ENCODE measurements around the gene CASP9. TPM values are rescaled to one million over a fixed set of nuclear protein-coding genes. Genes with fewer than 3 reads are reported as not detected.

CASP9 gene
- total and polyA plus RNA-seq, 2 of the 13 experiments (the other 11 are each of a cell fraction or from before 2014, with no cell fraction given), result 8.5 to 11.5 TPM

DNA sequence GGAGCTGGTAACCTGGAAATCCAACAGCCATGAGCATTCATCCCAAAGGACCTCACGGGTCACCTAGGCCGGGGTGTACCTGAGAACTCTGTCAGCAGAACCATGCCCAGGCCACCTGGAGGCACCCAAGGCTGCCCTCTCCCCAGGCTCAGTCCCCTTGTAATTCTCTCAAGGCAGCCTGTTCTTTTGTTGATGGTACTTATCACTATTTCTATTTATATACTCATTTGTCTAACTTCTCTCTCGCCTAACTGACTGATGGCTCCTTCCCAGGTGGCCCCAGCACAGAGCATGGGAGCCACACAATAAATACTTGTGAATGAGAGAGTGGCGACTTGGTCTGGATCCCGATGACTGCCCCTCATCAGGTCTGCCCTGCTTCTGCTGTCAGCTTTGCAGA is 16.7 kb downstream of the CASP9 start (continued):
- TF ChIP-seq, protein P1, sequence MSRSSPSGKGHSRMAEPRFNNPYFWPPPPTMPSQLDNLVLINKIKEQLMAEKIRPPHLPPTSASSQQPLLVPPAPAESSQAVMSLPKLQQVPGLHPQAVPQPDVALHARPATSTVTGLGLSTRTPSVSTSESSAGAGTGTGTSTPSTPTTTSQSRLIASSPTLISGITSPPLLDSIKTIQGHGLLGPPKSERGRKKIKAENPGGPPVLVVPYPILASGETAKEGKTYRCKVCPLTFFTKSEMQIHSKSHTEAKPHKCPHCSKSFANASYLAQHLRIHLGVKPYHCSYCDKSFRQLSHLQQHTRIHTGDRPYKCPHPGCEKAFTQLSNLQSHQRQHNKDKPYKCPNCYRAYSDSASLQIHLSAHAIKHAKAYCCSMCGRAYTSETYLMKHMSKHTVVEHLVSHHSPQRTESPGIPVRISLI (CRISPR knock-in tag; IDR thresholded peaks at IDR 0.05; ENCODE audit: borderline replicate concordance), result no peak
- no peak for TF ChIP-seq ZNF256 (CRISPR knock-in tag; conservative IDR thresholded peaks at IDR 0.05)
- no peak for TF ChIP-seq NFYC (CRISPR knock-in tag; IDR thresholded peaks at IDR 0.05)

GRCh38 chr1:15506831-15507230 is 17.2 kb downstream of the CASP9 start:
- 94% methylated on average over 17 of the region's 17 CpGs for WGBS (ENCODE audit: low lambda C conversion rate)
- Histone ChIP-seq H3K79me2 (ENCODE audit: insufficient read depth, low read length) (no peaks in the 10 kb centered on the region), H3K27me3 (ENCODE audit: control insufficient read depth in 1 of 2, insufficient read depth in 2 of 2, low read length in 2 of 2) (no peaks in the 10 kb centered on the region), H3K4me3 (replicated peaks in 1 of 3; ENCODE audit: insufficient read depth in 1 of 3, low read depth in 2 of 3, low read length in 3 of 3) (no peak overlapping the region), H3K4me1 (ENCODE audit: insufficient read depth, low read length) (no peaks in the 10 kb centered on the region), H3K36me3 (replicated peaks in 1 of 2; ENCODE audit: control insufficient read depth in 1 of 2, insufficient read depth in 2 of 2, low read length in 2 of 2) (peaks cover 2 to 17% of the 10 kb centered on the region in 2 experiments; a peak in 3 of 5 replicates), H3K9me3 (ENCODE audit: low read length) (no peaks in the 10 kb centered on the region), H3K27ac (ENCODE audit: extremely low read length, insufficient read depth, low read length) (no peak overlapping the region), H2AFZ (ENCODE audit: low read length) (no peak overlapping the region), H3K4me2 (ENCODE audit: low read depth, low read length) (no peak overlapping the region), H3K9ac (ENCODE audit: insufficient read depth, low read depth, low read length) (no peak overlapping the region), H4K20me1 (ENCODE audit: insufficient read depth, low read length) (no peaks in the 10 kb centered on the region)
- FAIRE-seq (no peak), ATAC-seq (no peak), DNase-seq (ENCODE audit: low spot score) (no peak)
- ChIA-PET CTCF (ENCODE audit: low intra/inter-chr PET ratio, low total read pairs) (no interaction called here), POLR2A (no interaction called here)
- intact Hi-C loops (cut with micrococcal nuclease; ENCODE audit: unreplicated experiment) (no loop called here), in situ Hi-C loops (cut with HindIII; ENCODE audit: extremely low pct_ligation_motif_present, low pct_unique_long_range_greater_than_20kb) (no loop called here)
- BruUV-seq (replicated peaks), result no TSS peak
- no peak for TF ChIP-seq GATAD2A (CRISPR knock-in tag; IDR thresholded peaks at IDR 0.05)
- no peak for TF ChIP-seq ZNF564 (CRISPR knock-in tag; IDR thresholded peaks at IDR 0.05)
- TF ChIP-seq FOXP4 (CRISPR knock-in tag; IDR thresholded peaks at IDR 0.05), result no peak
- TF ChIP-seq, protein P2, sequence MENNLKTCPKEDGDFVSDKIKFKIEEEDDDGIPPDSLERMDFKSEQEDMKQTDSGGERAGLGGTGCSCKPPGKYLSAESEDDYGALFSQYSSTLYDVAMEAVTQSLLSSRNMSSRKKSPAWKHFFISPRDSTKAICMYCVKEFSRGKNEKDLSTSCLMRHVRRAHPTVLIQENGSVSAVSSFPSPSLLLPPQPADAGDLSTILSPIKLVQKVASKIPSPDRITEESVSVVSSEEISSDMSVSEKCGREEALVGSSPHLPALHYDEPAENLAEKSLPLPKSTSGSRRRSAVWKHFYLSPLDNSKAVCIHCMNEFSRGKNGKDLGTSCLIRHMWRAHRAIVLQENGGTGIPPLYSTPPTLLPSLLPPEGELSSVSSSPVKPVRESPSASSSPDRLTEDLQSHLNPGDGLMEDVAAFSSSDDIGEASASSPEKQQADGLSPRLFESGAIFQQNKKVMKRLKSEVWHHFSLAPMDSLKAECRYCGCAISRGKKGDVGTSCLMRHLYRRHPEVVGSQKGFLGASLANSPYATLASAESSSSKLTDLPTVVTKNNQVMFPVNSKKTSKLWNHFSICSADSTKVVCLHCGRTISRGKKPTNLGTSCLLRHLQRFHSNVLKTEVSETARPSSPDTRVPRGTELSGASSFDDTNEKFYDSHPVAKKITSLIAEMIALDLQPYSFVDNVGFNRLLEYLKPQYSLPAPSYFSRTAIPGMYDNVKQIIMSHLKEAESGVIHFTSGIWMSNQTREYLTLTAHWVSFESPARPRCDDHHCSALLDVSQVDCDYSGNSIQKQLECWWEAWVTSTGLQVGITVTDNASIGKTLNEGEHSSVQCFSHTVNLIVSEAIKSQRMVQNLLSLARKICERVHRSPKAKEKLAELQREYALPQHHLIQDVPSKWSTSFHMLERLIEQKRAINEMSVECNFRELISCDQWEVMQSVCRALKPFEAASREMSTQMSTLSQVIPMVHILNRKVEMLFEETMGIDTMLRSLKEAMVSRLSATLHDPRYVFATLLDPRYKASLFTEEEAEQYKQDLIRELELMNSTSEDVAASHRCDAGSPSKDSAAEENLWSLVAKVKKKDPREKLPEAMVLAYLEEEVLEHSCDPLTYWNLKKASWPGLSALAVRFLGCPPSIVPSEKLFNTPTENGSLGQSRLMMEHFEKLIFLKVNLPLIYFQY (CRISPR knock-in tag; IDR thresholded peaks at IDR 0.05; ENCODE audit: borderline replicate concordance), result no peak
- TF ChIP-seq GPN1 (CRISPR knock-in tag; IDR thresholded peaks at IDR 0.05; ENCODE audit: borderline replicate concordance), result no peak
- TF ChIP-seq, protein P1 (CRISPR knock-in tag; IDR thresholded peaks at IDR 0.05; ENCODE audit: borderline replicate concordance), result no peak
- TF ChIP-seq AGO2 (optimal IDR thresholded peaks at IDR 0.05; ENCODE audit: low read depth, low read length), result no peak
- TF ChIP-seq EP300 (IDR thresholded peaks at IDR 0.05; ENCODE audit: low read depth in 2 of 2, low read length in 2 of 2), result no peak
- TF ChIP-seq EP300 (CRISPR knock-in tag; IDR thresholded peaks at IDR 0.05; ENCODE audit: borderline replicate concordance), result no peak
- TF ChIP-seq, protein P3, sequence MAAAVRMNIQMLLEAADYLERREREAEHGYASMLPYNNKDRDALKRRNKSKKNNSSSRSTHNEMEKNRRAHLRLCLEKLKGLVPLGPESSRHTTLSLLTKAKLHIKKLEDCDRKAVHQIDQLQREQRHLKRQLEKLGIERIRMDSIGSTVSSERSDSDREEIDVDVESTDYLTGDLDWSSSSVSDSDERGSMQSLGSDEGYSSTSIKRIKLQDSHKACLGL (CRISPR knock-in tag; IDR thresholded peaks at IDR 0.05), result no peak

All from HepG2 (cell line).